HepG2 (cell line): Measurements from ENCODE around the gene FBXO24. TPM values are rescaled to one million over a fixed set of nuclear protein-coding genes. Genes with fewer than 3 reads are reported as not detected.
A peak's percentile ranks its signal among the peaks of the same experiment; 100 is the strongest.

ENCODE experiments used
- ATAC-seq: fragments of 200-7000 bp; cut with Tn5 transposase; 3 replicates; pipeline ENCODE4 v1.9.1; 2020; ENCODE audit warnings: mild to moderate bottlenecking, moderate library complexity
- BruUV-seq: library from RNA; stranded (reverse); fragments of 400-500 nt; replicated peaks from 2 replicates; lab custom pipeline; 2021; lab: Mats Ljungman, UMichigan
- CTCF ChIA-PET: fragments of 300-600 bp; formaldehyde crosslinking; extraction: SDS; loops from one replicate; lab custom pipeline; 2021; ENCODE audit warnings: low total read pairs, inconsistent platforms, low intra/inter-chr PET ratio; lab: Yijun Ruan, JAX
- POLR2A ChIA-PET: fragments of 350-600 bp; sonication (Branson Sonifier 250); formaldehyde crosslinking; loops from one replicate; lab custom pipeline; 2020; ENCODE audit warnings: antibody characterized with exemption, inconsistent platforms; lab: Yijun Ruan, JAX
- DNase-seq: peaks from one replicate; pipeline ENCODE4 v3.0.0-alpha.2; 2015; ENCODE audit warnings: low spot score
- FAIRE-seq: peaks from 3 replicates; lab custom pipeline; 2011; peaks lifted over from hg19 to GRCh38; lab: Jason Lieb, UNC
- H2AFZ ChIP-seq: one replicate; pipeline ENCODE4 v1.6.1; 2011; ENCODE audit warnings: low read length, inconsistent platforms
- H3K27ac ChIP-seq: fragments of 300-600 bp; 3 replicates; pipeline ENCODE4 v1.8.0; 2011; ENCODE audit warnings: mixed run types, mild to moderate bottlenecking, mixed read lengths, low read length, inconsistent platforms; ENCODE audit not compliant: insufficient read depth; ENCODE audit errors: extremely low read length
- H3K27me3 ChIP-seq, 2 experiments: fragments of 200-600 bp in 1 of 2; 2 replicates in 1 of 2; 3 replicates in 1 of 2; pipeline versions ENCODE4 v1.6.0 to v1.8.0; 2011; ENCODE audit warnings: low read length in 2 of 2, mild to moderate bottlenecking in 2 of 2, moderate library complexity in 2 of 2, inconsistent platforms in 1 of 2; ENCODE audit not compliant: insufficient read depth in 2 of 2, control insufficient read depth in 1 of 2
- H3K36me3 ChIP-seq, 2 experiments: fragments of 200-600 bp in 1 of 2; replicated peaks in 1 of 2; 2 replicates in 1 of 2; 3 replicates in 1 of 2; pipeline versions ENCODE4 v1.5.1 to v1.8.0; 2011; ENCODE audit warnings: low read length in 2 of 2, inconsistent platforms in 1 of 2; ENCODE audit not compliant: insufficient read depth in 2 of 2, control insufficient read depth in 1 of 2
- H3K4me1 ChIP-seq: 2 replicates; pipeline ENCODE4 v1.5.1; 2012; ENCODE audit warnings: low read length, inconsistent platforms; ENCODE audit not compliant: insufficient read depth
- H3K4me2 ChIP-seq: 2 replicates; pipeline ENCODE4 v1.6.0; 2011; ENCODE audit warnings: low read depth, low read length, inconsistent platforms
- H3K4me3 ChIP-seq, 3 experiments: fragments of 200-600 bp in 1 of 3; sonication (generic), shearing (Covaris generic) in 1 of 3; replicated peaks in 1 of 3; 2 replicates each; pipeline ENCODE4 v1.5.1; 2011 to 2016; ENCODE audit warnings: low read length in 3 of 3, inconsistent platforms in 2 of 3, low read depth in 2 of 3, mild to moderate bottlenecking in 2 of 3, control low read depth in 1 of 3, mixed read lengths in 1 of 3; ENCODE audit not compliant: insufficient read depth in 1 of 3
- H3K79me2 ChIP-seq: one replicate; pipeline ENCODE4 v1.6.1; 2011; ENCODE audit warnings: low read length, inconsistent platforms; ENCODE audit not compliant: insufficient read depth
- H3K9ac ChIP-seq: 2 replicates; pipeline ENCODE4 v1.6.0; 2011; ENCODE audit warnings: mild to moderate bottlenecking, low read depth, low read length, inconsistent platforms; ENCODE audit not compliant: insufficient read depth
- H3K9me3 ChIP-seq: 2 replicates; pipeline ENCODE4 v1.5.1; 2012; ENCODE audit warnings: mild to moderate bottlenecking, low read length
- H4K20me1 ChIP-seq: 2 replicates; pipeline ENCODE4 v1.6.0; 2011; ENCODE audit warnings: inconsistent platforms, mild to moderate bottlenecking, low read length, moderate library complexity; ENCODE audit not compliant: insufficient read depth
- AGO2 ChIP-seq: fragments of 200-400 bp; formaldehyde crosslinking; optimal IDR thresholded peaks from 2 replicates; pipeline ENCODE3; 2017; ENCODE audit warnings: mild to moderate bottlenecking, low read depth, low read length, moderate library complexity
- ATRX ChIP-seq: sonication (generic); formaldehyde crosslinking; IDR thresholded peaks from 2 replicates; pipeline ENCODE4 v1.4.0; 2020; ENCODE audit warnings: missing genetic modification reagents, borderline replicate concordance
- CBX5 ChIP-seq: sonication (generic); formaldehyde crosslinking; IDR thresholded peaks from 2 replicates; pipeline ENCODE4 v1.4.0; 2020; ENCODE audit warnings: missing genetic modification reagents, borderline replicate concordance
- ESRRA ChIP-seq: sonication (generic); formaldehyde crosslinking; IDR thresholded peaks from 2 replicates; pipeline ENCODE4 v1.5.1; 2020; ENCODE audit warnings: mild to moderate bottlenecking, low read depth, missing genetic modification reagents
- FLYWCH1 ChIP-seq: sonication (generic); formaldehyde crosslinking; IDR thresholded peaks from 2 replicates; pipeline ENCODE4 v1.8.1; 2023; ENCODE audit warnings: mild to moderate bottlenecking, missing genetic modification reagents
- KMT2B ChIP-seq: IDR thresholded peaks from 2 replicates; pipeline ENCODE4 v1.6.1; 2016; ENCODE audit warnings: missing genetic modification reagents, missing compliant biosample characterization
- MTA1 ChIP-seq: sonication (generic); formaldehyde crosslinking; IDR thresholded peaks from 2 replicates; pipeline ENCODE4 v1.4.0; 2020; ENCODE audit warnings: missing genetic modification reagents, mild to moderate bottlenecking, borderline replicate concordance
- MXD4 ChIP-seq: IDR thresholded peaks from 2 replicates; pipeline ENCODE4 v1.6.1; 2016; ENCODE audit warnings: mild to moderate bottlenecking, missing biosample characterization, missing genetic modification reagents
- POLR2A ChIP-seq, 2 experiments: IDR thresholded peaks; 2 replicates each; pipeline ENCODE4 v1.6.1; 2011; ENCODE audit warnings: low read depth in 2 of 2, low read length in 2 of 2, mild to moderate bottlenecking in 1 of 2, moderate library complexity in 1 of 2; ENCODE audit not compliant: insufficient read depth in 1 of 2
- RXRA ChIP-seq: sonication (generic); formaldehyde crosslinking; IDR thresholded peaks from 2 replicates; pipeline ENCODE4 v1.5.1; 2020; ENCODE audit warnings: missing genetic modification reagents
- SP140L ChIP-seq: sonication (generic); formaldehyde crosslinking; IDR thresholded peaks from 2 replicates; pipeline ENCODE4 v1.4.0; 2020; ENCODE audit warnings: missing genetic modification reagents, borderline replicate concordance
- SP2 ChIP-seq: sonication (generic); formaldehyde crosslinking; IDR thresholded peaks from 2 replicates; pipeline ENCODE4 v1.5.1; 2020; ENCODE audit warnings: mild to moderate bottlenecking, missing genetic modification reagents
- ZSCAN29 ChIP-seq: sonication (generic); formaldehyde crosslinking; conservative IDR thresholded peaks from 2 replicates; pipeline ENCODE4 v1.4.0; 2020; ENCODE audit warnings: mild to moderate bottlenecking, missing genetic modification reagents
- WGBS: methylation state at CpG from one replicate; pipeline ENCODE4 v1.1.6; 2017; ENCODE audit warnings: low lambda C conversion rate; 5-methylcytosine and 5-hydroxymethylcytosine counted together
- in situ Hi-C: cut with HindIII; loops from 2 replicates; pipeline ENCODE4 v1.10.0; 2017; ENCODE audit warnings: low pct_unique_long_range_greater_than_20kb; ENCODE audit not compliant: extremely low pct_ligation_motif_present
- intact Hi-C: fragments of 100-400 bp; cut with micrococcal nuclease; formaldehyde crosslinking; loops from one replicate; pipeline ENCODE4 v1.10.0; 2022; ENCODE audit not compliant: unreplicated experiment
- polyA plus RNA-seq, 8 experiments: library from polyadenylated mRNA; depleted of rRNA in 3 of 8; stranded (reverse) in 7 of 8; unstranded in 1 of 8; fragments of >200 nt; fragmentation: Illumina TruSeq in 4 of 8; extraction: Trizol in 4 of 8; gene quantifications; 2 replicates each; pipeline versions ENCODE4 v1.2.1 to v1.2.3, GENCODE V29; 2011 to 2016; ENCODE audit warnings: low read depth in 4 of 8, missing spikeins in 1 of 8, mixed read lengths in 1 of 8; ENCODE audit not compliant: insufficient read depth in 1 of 8
- total RNA-seq, 5 experiments: library from RNA; depleted of rRNA; stranded (reverse); fragments of >200 nt; fragmentation: Illumina TruSeq; extraction: Trizol; gene quantifications; 2 replicates each; pipeline ENCODE4 v1.2.3, GENCODE V29; 2016; ENCODE audit warnings: low read depth in 1 of 5
- TF ChIP-seq, protein P1 (sequence below): sonication (generic); formaldehyde crosslinking; IDR thresholded peaks from 2 replicates; pipeline ENCODE4 v1.4.0; 2020; ENCODE audit warnings: missing genetic modification reagents, borderline replicate concordance
- TF ChIP-seq, protein P2 (sequence below): sonication (generic); formaldehyde crosslinking; IDR thresholded peaks from 2 replicates; pipeline ENCODE4 v1.5.0; 2020; ENCODE audit warnings: mild to moderate bottlenecking, missing genetic modification reagents, borderline replicate concordance

The FBXO24 gene
- total and polyA plus RNA-seq, 2 of the 13 experiments (the other 11 are each of a cell fraction or from before 2014, with no cell fraction given) = 0.20 to 0.55 TPM

DNA sequence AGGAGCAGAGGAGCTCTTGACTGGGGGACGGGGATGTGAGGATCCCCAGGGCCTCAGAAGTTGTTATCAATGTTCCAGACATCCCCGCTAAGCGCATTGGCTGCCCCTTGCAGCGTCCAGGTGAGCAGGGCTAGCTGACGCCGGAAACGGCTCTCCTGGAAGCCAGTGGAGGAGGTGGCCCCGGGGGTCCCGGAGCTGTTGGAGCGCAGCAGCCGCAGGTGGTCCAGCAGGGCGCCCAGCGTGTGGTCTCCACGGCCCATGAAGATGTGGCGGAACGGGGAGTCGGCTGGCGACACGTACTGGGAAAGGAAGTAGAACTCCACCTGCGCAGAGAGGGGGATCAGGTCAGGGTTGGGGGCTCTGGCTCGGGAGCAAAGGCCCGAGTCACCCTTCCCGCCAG lies 34.7 kb downstream of the FBXO24 start:
- no peak overlapping the region for H3K27ac ChIP-seq
- H3K4me2 ChIP-seq = no peak overlapping the region
- POLR2A ChIA-PET = interaction anchor here (1.0 to 2.7 kb wide), 6 partner anchors 8 to 61 kb away, joined by 3 to 20 read pairs (median 4); partner anchors contain the start of genes FBXO24, LRCH4 and MOSPD3
- H3K36me3 ChIP-seq = peaks cover 0 to 4% of the 10 kb centered on the region in 2 experiments; a peak in 1 of 5 replicates
- H4K20me1 ChIP-seq = no peaks in the 10 kb centered on the region
- intact Hi-C loops = no loop called here
- BruUV-seq = TSS peak; percentile 41
- in situ Hi-C loops = no loop called here
- no peak overlapping the region for H2AFZ ChIP-seq
- H3K4me3 ChIP-seq = no peak overlapping the region
- no peak for FAIRE-seq
- no peak overlapping the region for H3K9ac ChIP-seq
- ATAC-seq = no peak
- peaks cover 21% of the 10 kb centered on the region for H3K4me1 ChIP-seq
- H3K27me3 ChIP-seq = no peaks in the 10 kb centered on the region
- TF ChIP-seq AGO2 (peak; percentile 69), POLR2A (IDR thresholded peaks at IDR 0.05; ENCODE audit: insufficient read depth in 1 of 2, low read depth in 2 of 2, low read length in 2 of 2) (0 out of 4 replicates have a peak, but pooled peaks of 1 of the 2 experiments have one; percentile 19), FLYWCH1 (CRISPR knock-in tag) (no peak), MTA1 (peak; percentile 13; the same call in 1 of the 2 replicates)
- H3K79me2 ChIP-seq = no peaks in the 10 kb centered on the region
- no peak for DNase-seq
- H3K9me3 ChIP-seq = no peaks in the 10 kb centered on the region
- CTCF ChIA-PET = no interaction called here
- 97% methylated on average over 20 of the region's 23 CpGs for WGBS

DNA sequence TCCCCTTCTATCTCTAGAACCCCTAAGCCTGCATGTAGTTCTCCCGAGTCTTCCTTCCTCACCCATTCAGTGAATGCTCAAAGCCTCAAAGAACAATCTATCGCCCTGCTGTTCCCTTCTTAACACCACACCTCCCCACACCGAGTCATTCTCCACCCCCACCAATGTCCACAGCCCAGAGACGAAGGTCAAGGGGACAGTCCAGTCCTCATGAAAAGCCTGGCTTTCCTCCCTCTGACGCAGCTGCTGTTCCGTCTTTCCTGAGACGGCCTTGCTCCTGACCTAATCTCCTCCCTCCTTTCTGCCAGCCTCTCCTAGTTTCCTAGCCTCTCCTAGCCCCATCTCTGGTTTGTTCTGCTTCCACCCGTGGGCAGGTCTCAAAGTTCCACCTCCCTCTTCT lies 35.4 kb downstream of the FBXO24 start:
- FAIRE-seq = peak; percentile 56
- CTCF ChIA-PET = no interaction called here
- BruUV-seq = no TSS peak
- H3K4me1 ChIP-seq = peaks cover 21% of the 10 kb centered on the region
- peak; percentile 41 for DNase-seq
- no peak overlapping the region for H3K4me3 ChIP-seq
- in situ Hi-C loops (no loop called here), intact Hi-C loops (no loop called here)
- H3K27ac ChIP-seq = peak overlapping the region; percentile 50
- no peak overlapping the region for H2AFZ ChIP-seq
- peaks cover 0 to 4% of the 10 kb centered on the region in 2 experiments; a peak in 2 of 5 replicates for H3K36me3 ChIP-seq
- POLR2A ChIA-PET = interaction anchor here (1.0 to 2.7 kb wide), 9 partner anchors 9 to 84 kb away, joined by 3 to 20 read pairs (median 4); partner anchors contain the start of genes FBXO24, LRCH4, MOSPD3 and POP7
- ATAC-seq = peak; percentile 82
- no peak overlapping the region for H3K9ac ChIP-seq
- 8% methylated on average over 8 of the region's 8 CpGs for WGBS
- no peaks in the 10 kb centered on the region for H3K9me3 ChIP-seq
- no peaks in the 10 kb centered on the region for H4K20me1 ChIP-seq
- H3K4me2 ChIP-seq = peak overlapping the region; percentile 37
- no peaks in the 10 kb centered on the region for H3K27me3 ChIP-seq
- no peaks in the 10 kb centered on the region for H3K79me2 ChIP-seq
- TF ChIP-seq, protein P1, sequence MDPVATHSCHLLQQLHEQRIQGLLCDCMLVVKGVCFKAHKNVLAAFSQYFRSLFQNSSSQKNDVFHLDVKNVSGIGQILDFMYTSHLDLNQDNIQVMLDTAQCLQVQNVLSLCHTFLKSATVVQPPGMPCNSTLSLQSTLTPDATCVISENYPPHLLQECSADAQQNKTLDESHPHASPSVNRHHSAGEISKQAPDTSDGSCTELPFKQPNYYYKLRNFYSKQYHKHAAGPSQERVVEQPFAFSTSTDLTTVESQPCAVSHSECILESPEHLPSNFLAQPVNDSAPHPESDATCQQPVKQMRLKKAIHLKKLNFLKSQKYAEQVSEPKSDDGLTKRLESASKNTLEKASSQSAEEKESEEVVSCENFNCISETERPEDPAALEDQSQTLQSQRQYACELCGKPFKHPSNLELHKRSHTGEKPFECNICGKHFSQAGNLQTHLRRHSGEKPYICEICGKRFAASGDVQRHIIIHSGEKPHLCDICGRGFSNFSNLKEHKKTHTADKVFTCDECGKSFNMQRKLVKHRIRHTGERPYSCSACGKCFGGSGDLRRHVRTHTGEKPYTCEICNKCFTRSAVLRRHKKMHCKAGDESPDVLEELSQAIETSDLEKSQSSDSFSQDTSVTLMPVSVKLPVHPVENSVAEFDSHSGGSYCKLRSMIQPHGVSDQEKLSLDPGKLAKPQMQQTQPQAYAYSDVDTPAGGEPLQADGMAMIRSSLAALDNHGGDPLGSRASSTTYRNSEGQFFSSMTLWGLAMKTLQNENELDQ = no peak
- TF ChIP-seq ZSCAN29 (CRISPR knock-in tag) (no peak), ESRRA (CRISPR knock-in tag) (peak; percentile 82; the same call in 1 of the 2 replicates), SP140L (CRISPR knock-in tag) (no peak), MXD4 (CRISPR knock-in tag) (no peak), SP2 (CRISPR knock-in tag) (no peak), CBX5 (CRISPR knock-in tag) (no peak), RXRA (CRISPR knock-in tag) (peak; percentile 13; the same call in 1 of the 2 replicates), KMT2B (CRISPR knock-in tag) (no peak), ATRX (CRISPR knock-in tag) (no peak)
- TF ChIP-seq, protein P2, sequence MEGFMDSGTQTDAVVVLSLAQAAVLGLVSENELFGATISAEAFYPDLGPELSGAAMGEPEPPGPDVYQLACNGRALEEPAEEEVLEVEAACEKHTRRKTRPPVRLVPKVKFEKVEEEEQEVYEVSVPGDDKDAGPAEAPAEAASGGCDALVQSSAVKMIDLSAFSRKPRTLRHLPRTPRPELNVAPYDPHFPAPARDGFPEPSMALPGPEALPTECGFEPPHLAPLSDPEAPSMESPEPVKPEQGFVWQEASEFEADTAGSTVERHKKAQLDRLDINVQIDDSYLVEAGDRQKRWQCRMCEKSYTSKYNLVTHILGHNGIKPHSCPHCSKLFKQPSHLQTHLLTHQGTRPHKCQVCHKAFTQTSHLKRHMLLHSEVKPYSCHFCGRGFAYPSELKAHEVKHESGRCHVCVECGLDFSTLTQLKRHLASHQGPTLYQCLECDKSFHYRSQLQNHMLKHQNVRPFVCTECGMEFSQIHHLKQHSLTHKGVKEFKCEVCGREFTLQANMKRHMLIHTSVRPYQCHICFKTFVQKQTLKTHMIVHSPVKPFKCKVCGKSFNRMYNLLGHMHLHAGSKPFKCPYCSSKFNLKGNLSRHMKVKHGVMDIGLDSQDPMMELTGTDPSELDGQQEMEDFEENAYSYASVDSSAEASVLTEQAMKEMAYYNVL = peak; percentile 23; the same call in 1 of the 2 replicates
